CD4-positive, alpha-beta memory T cell (primary cell): ENCODE measurements around the gene BCAN. TPM values are rescaled to one million over a fixed set of nuclear protein-coding genes. Genes with fewer than 3 reads are reported as not detected.

ENCODE experiments used
- CTCF ChIA-PET: fragments of 350-600 bp; sonication (Branson Sonifier 250); formaldehyde crosslinking; loops from one replicate; lab custom pipeline; 2021; ENCODE audit warnings: inconsistent platforms; ENCODE audit not compliant: partially characterized antibody; lab: Charles Lee
- POLR2A ChIA-PET: fragments of 350-600 bp; sonication (Branson Sonifier 250); formaldehyde crosslinking; loops from one replicate; lab custom pipeline; 2021; ENCODE audit not compliant: partially characterized antibody; lab: Charles Lee
- DNase-seq, 5 donors: peaks; one replicate each; pipeline versions ENCODE4 v3.0.0 to v3.0.0-alpha.2; 2020 to 2022; ENCODE audit warnings: mixed read lengths in 1 of 5
- H3K27ac ChIP-seq: one replicate; pipeline ENCODE4 v1.7.0; 2013; ENCODE audit warnings: low read depth, low read length
- H3K27me3 ChIP-seq: 2 replicates; pipeline ENCODE4 v1.7.0; 2013; ENCODE audit warnings: mild to moderate bottlenecking, low read length, moderate library complexity; ENCODE audit not compliant: insufficient read depth
- H3K36me3 ChIP-seq: 2 replicates; pipeline ENCODE4 v1.7.0; 2013; ENCODE audit warnings: mild to moderate bottlenecking, low read length, moderate library complexity; ENCODE audit not compliant: insufficient read depth
- H3K4me1 ChIP-seq: 2 replicates; pipeline ENCODE4 v1.7.0; 2013; ENCODE audit warnings: mild to moderate bottlenecking, low read length, moderate library complexity; ENCODE audit not compliant: insufficient read depth
- H3K4me3 ChIP-seq, 2 donors: one replicate each; pipeline ENCODE4 v1.7.0; 2013; ENCODE audit warnings: low read length in 2 of 2, mild to moderate bottlenecking in 1 of 2
- H3K9me3 ChIP-seq, 2 donors: one replicate each; pipeline ENCODE4 v1.7.0; 2013; ENCODE audit warnings: low read length in 2 of 2, control low read depth in 1 of 2; ENCODE audit not compliant: control insufficient read depth in 1 of 2
- H3K27ac Mint-ChIP-seq, 7 donors: one replicate each; pipeline ENCODE4 v1.8.0; 2020 to 2021; ENCODE audit warnings: mixed read lengths in 7 of 7, mild to moderate bottlenecking in 6 of 7, inconsistent platforms in 3 of 7, moderate library complexity in 3 of 7
- H3K27me3 Mint-ChIP-seq, 2 donors: one replicate each; pipeline ENCODE4 v1.8.0; 2020 to 2021; ENCODE audit warnings: mixed read lengths in 2 of 2
- H3K36me3 Mint-ChIP-seq, 2 donors: one replicate each; pipeline ENCODE4 v1.8.0; 2020 to 2021; ENCODE audit warnings: mixed read lengths in 2 of 2, inconsistent platforms in 1 of 2, mild to moderate bottlenecking in 1 of 2
- H3K4me1 Mint-ChIP-seq, 4 donors: one replicate each; pipeline ENCODE4 v1.8.0; 2020 to 2021; ENCODE audit warnings: mixed read lengths in 4 of 4, mild to moderate bottlenecking in 1 of 4
- H3K4me3 Mint-ChIP-seq, 8 donors: one replicate each; pipeline ENCODE4 v1.8.0; 2020 to 2021; ENCODE audit warnings: mixed read lengths in 8 of 8, mild to moderate bottlenecking in 7 of 8, moderate library complexity in 6 of 8, inconsistent platforms in 3 of 8
- H3K9me3 Mint-ChIP-seq, 8 donors: one replicate each; pipeline ENCODE4 v1.8.0; 2020 to 2021; ENCODE audit warnings: mixed read lengths in 8 of 8, mild to moderate bottlenecking in 5 of 8, inconsistent platforms in 3 of 8, moderate library complexity in 1 of 8
- intact Hi-C: fragments of 100-400 bp; cut with micrococcal nuclease; formaldehyde crosslinking; loops from one replicate; pipeline ENCODE4 v1.15.1; 2023
- polyA plus RNA-seq, 2 donors: library from polyadenylated mRNA; unstranded; fragments of 300-500 nt; fragmentation: Illumina TruSeq; gene quantifications; one replicate each; pipeline ENCODE4 v1.2.3, GENCODE V29; 2021
- total RNA-seq, 2 experiments: library from RNA; stranded (reverse); gene quantifications; one replicate each; pipeline ENCODE4 v1.2.3, GENCODE V29; 2021

BCAN gene
- total and polyA plus RNA-seq, 4 experiments from 2014 or later, result not detected

DNA sequence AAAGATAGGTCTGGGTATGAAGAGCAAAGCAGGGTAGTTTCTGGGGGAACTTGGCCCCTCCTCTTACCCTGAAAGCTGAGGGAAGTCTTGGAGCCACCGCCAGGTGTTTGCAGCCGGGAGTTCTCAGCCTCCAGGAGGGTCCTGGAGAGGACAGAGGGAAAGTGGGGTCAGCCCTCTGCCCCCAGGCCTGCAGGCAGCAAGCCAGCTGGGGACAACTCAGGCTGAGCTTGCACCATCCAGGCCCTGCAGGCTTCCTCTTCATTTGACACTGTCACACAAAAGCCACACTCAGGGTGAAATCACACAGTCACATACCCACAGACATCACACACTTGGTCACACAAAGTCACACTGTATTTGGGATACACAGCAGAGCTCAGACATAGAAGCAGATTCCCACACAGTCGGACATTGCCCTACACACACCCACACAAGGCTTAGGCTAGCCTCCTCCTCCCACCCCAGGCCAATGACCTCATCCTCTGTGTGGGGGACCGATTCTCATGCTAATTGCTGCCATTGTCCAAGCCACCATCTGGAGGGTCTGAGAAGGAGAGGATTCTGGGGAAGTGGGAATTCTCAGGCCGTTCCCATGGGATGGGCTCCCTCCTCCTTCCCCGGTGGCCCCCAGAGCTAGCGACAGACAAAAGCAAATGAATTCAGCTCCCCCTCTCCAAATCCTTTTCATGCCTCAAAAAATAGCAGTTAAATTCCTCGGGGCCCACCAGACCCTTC, 31.6 kb downstream of the BCAN start:
- Mint-ChIP-seq H3K27ac (no peak overlapping the region), H3K9me3 (peaks cover 0 to 2% (median 0%) of the 10 kb centered on the region in 8 donors), H3K36me3 (no peaks in the 10 kb centered on the region), H3K4me1 (peaks cover 1 to 14% (median 12%) of the 10 kb centered on the region in 4 donors), H3K27me3 (peaks cover 28 to 34% of the 10 kb centered on the region in 2 donors), H3K4me3 (no peak overlapping the region)
- intact Hi-C loops, result no loop called here
- CTCF ChIA-PET, result interaction anchor here (1.3 to 1.4 kb wide), 2 partner anchors 14 to 16 kb away, joined by 3 to 4 read pairs; no protein-coding TSS in a partner anchor
- Histone ChIP-seq H3K27me3 (peaks cover 22% of the 10 kb centered on the region), H3K36me3 (no peaks in the 10 kb centered on the region), H3K27ac (no peak overlapping the region), H3K9me3 (no peaks in the 10 kb centered on the region), H3K4me3 (no peak overlapping the region), H3K4me1 (peaks cover 14% of the 10 kb centered on the region)
- no peak for DNase-seq
- POLR2A ChIA-PET, result no interaction called here

GRCh38 chr1:156675210-156676113, 33.5 kb downstream of the BCAN start:
- H3K27me3 ChIP-seq, result peaks cover 34% of the 10 kb centered on the region
- Mint-ChIP-seq H3K36me3 (no peaks in the 10 kb centered on the region), H3K27me3 (peaks cover 40 to 49% of the 10 kb centered on the region in 2 donors), H3K9me3 (peaks cover 0 to 2% (median 0%) of the 10 kb centered on the region in 8 donors), H3K4me3 (no peak overlapping the region), H3K4me1 (peaks cover 1 to 14% (median 12%) of the 10 kb centered on the region in 4 donors), H3K27ac (no peak overlapping the region)
- H3K9me3 ChIP-seq, result no peaks in the 10 kb centered on the region
- intact Hi-C loops, result no loop called here
- H3K4me3 ChIP-seq, result no peak overlapping the region
- peaks cover 14% of the 10 kb centered on the region for H3K4me1 ChIP-seq
- no peaks in the 10 kb centered on the region for H3K36me3 ChIP-seq
- no peak for DNase-seq
- H3K27ac ChIP-seq, result no peak overlapping the region
- ChIA-PET POLR2A (no interaction called here), CTCF (interaction anchor here (1.0 to 6.2 kb wide), 6 partner anchors 10 to 51 kb away, joined by 3 to 60 read pairs (median 30); no protein-coding TSS in a partner anchor)

- H3K27ac Mint-ChIP-seq, result no peak overlapping the region
- peaks cover 45 to 52% of the 10 kb centered on the region in 2 donors for H3K27me3 Mint-ChIP-seq
- peaks cover 14% of the 10 kb centered on the region for H3K4me1 ChIP-seq
- H3K27ac ChIP-seq, result no peak overlapping the region
- H3K27me3 ChIP-seq, result peaks cover 34% of the 10 kb centered on the region
- no peak overlapping the region for H3K4me3 Mint-ChIP-seq
- no peak overlapping the region for H3K4me3 ChIP-seq
- no peaks in the 10 kb centered on the region for H3K9me3 ChIP-seq
- ChIA-PET POLR2A (no interaction called here), CTCF (interaction anchor here (0.8 to 6.2 kb wide), 8 partner anchors 11 to 51 kb away, joined by 3 to 60 read pairs (median 20); partner anchors contain the start of gene CRABP2)
- intact Hi-C loops, result no loop called here
- peaks cover 0 to 2% (median 0%) of the 10 kb centered on the region in 8 donors for H3K9me3 Mint-ChIP-seq
- peaks cover 1 to 14% (median 12%) of the 10 kb centered on the region in 4 donors for H3K4me1 Mint-ChIP-seq
- no peak for DNase-seq
- no peaks in the 10 kb centered on the region for H3K36me3 ChIP-seq
- H3K36me3 Mint-ChIP-seq, result no peaks in the 10 kb centered on the region
These were observed 34.4 kb downstream of the BCAN start for GRCh38 chr1:156676114-156676819.

GRCh38 chr1:156676820-156677615, 35.1 kb downstream of the BCAN start, which contains the start of gene NES:
TSS of gene NES (minus strand) at chr1:156677407. CDS start at chr1:156677264, 143 bp downstream.
- DNase-seq, result no peak
- Mint-ChIP-seq H3K27ac (peak within 1 kb of the TSS in 4 of 7 donors; percentile 21 to 76 (median 64)), H3K4me3 (peak within 1 kb of the TSS; percentile 28 to 74 (median 53)), H3K36me3 (no peaks in the 10 kb centered on the region), H3K27me3 (peaks cover 44 to 52% of the 10 kb centered on the region in 2 donors), H3K4me1 (peaks cover 1 to 14% (median 12%) of the 10 kb centered on the region in 4 donors), H3K9me3 (peaks cover 0 to 2% (median 0%) of the 10 kb centered on the region in 8 donors)
- Histone ChIP-seq H3K9me3 (no peaks in the 10 kb centered on the region), H3K4me3 (no peak within 1 kb of the TSS), H3K36me3 (no peaks in the 10 kb centered on the region), H3K27ac (no peak within 1 kb of the TSS), H3K4me1 (peaks cover 14% of the 10 kb centered on the region), H3K27me3 (peaks cover 34% of the 10 kb centered on the region)
- intact Hi-C loops, result no loop called here
- ChIA-PET POLR2A (interaction anchor here (0.8 kb wide), 1 partner anchor 50 kb away, joined by 3 read pairs; no protein-coding TSS in a partner anchor), CTCF (interaction anchor here (0.8 to 6.2 kb wide), 9 partner anchors 12 to 60 kb away, joined by 3 to 60 read pairs (median 15); partner anchors contain the start of gene CRABP2)

DNA sequence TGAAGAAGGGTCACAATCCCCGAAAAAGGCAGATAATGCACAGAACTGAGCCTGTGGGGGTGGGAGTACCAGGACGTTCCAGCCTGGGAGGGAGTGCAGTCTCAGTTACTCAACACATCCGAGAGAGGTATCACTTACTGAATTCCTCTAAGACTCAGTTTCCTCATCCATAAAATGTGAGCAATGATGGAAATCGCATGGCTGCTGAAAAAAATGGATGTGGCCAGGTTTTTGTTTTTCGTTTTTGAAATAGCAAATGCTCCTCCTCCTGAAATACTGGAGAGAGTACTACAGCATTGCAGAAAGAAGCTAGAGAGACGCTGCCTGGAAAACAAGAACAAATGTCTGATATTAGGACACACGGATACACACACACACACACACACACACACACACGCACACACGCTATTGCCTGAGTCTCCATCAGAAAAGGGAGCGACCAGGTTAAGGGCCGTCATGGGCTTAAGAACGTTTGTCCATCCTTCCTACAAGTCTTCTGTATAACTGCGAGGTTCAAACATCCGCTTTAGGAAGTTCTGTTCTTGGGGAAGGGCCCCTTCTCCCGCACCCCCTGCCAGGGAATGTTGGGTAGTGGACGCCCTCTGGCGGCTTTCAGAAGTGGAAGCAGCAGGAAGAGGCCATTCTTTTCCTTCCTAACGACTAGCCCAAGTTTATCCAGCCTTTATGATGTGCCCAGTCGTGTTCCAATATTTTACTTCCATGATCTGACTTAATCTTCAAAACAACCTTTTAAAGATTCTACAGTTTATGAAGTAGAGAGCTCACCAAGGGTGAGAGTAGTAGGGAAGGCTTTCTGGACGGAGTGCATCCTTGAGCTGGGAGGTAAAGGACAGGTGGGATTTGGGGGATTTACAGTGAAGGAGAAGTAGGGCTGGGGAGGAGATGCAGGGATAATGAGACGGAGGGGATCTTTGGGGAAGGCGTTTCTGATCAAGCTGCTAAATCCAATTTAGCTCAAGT, 36.0 kb downstream of the BCAN start:
- Mint-ChIP-seq H3K27me3 (peaks cover 40 to 50% of the 10 kb centered on the region in 2 donors), H3K9me3 (peaks cover 0 to 2% (median 0%) of the 10 kb centered on the region in 8 donors), H3K27ac (peak overlapping the region in 3 of 7 donors; percentile 21 to 69 (median 60)), H3K36me3 (no peaks in the 10 kb centered on the region), H3K4me1 (peaks cover 1 to 14% (median 12%) of the 10 kb centered on the region in 4 donors), H3K4me3 (peak overlapping the region in 7 of 8 donors; percentile 46 to 74 (median 54))
- Histone ChIP-seq H3K4me3 (no peak overlapping the region), H3K4me1 (peaks cover 14% of the 10 kb centered on the region), H3K36me3 (no peaks in the 10 kb centered on the region), H3K27me3 (peaks cover 34% of the 10 kb centered on the region), H3K27ac (no peak overlapping the region), H3K9me3 (no peaks in the 10 kb centered on the region)
- peak in 4 of 5 donors; percentile 28 to 37 (median 32) for DNase-seq
- ChIA-PET POLR2A (interaction anchor here (0.8 kb wide), 1 partner anchor 50 kb away, joined by 3 read pairs; no protein-coding TSS in a partner anchor), CTCF (interaction anchor here (0.8 to 6.2 kb wide), 13 partner anchors 10 to 61 kb away, joined by 3 to 60 read pairs (median 8); partner anchors contain the start of genes CRABP2 and ISG20L2)
- intact Hi-C loops, result loop anchor here (1.0 kb wide), 2 partner anchors 18 to 52 kb away; no protein-coding TSS in a partner anchor
